A673 (cell line): Measurements from ENCODE around the gene CDH15. TPM values are rescaled to one million over a fixed set of nuclear protein-coding genes. Genes with fewer than 3 reads are reported as not detected.

Experiments used
- BruUV-seq: library from RNA; stranded (reverse); fragments of 400-500 nt; replicated peaks from 2 replicates; lab custom pipeline; 2021; lab: Mats Ljungman, UMichigan
- CTCF ChIA-PET: fragments of 300-600 bp; sonication (Branson Sonifier 250); formaldehyde crosslinking; loops from one replicate; lab custom pipeline; 2022; ENCODE audit warnings: antibody characterized with exemption; lab: Charles Lee
- POLR2A ChIA-PET: fragments of 300-600 bp; sonication (Branson Sonifier 250); formaldehyde crosslinking; loops from one replicate; lab custom pipeline; 2022; ENCODE audit warnings: antibody characterized with exemption; ENCODE audit not compliant: low non-redundant PET; lab: Charles Lee
- DNase-seq: peaks from one replicate; pipeline ENCODE4 v3.0.0-alpha.2; 2015; ENCODE audit warnings: low spot score
- H3K27ac ChIP-seq: fragments of 200-600 bp; sonication (generic); 2 replicates; pipeline ENCODE4 v1.5.1; 2016; ENCODE audit warnings: mixed run types, low read depth, mild to moderate bottlenecking, mixed read lengths, antibody characterized with exemption, low read length; ENCODE audit not compliant: poor library complexity, severe bottlenecking
- H3K27me3 ChIP-seq: fragments of 200-600 bp; sonication (generic); replicated peaks from 2 replicates; pipeline ENCODE4 v1.6.1; 2017; ENCODE audit warnings: mixed run types, low read depth, mild to moderate bottlenecking, mixed read lengths, antibody characterized with exemption, low read length; ENCODE audit not compliant: insufficient read depth, poor library complexity
- H3K36me3 ChIP-seq: fragments of 200-600 bp; sonication (generic); 2 replicates; pipeline ENCODE4 v1.6.1; 2016; ENCODE audit warnings: mixed run types, mild to moderate bottlenecking, mixed read lengths, antibody characterized with exemption, low read length; ENCODE audit not compliant: insufficient read depth, poor library complexity, severe bottlenecking
- H3K4me1 ChIP-seq: fragments of 200-600 bp; sonication (generic); 2 replicates; pipeline ENCODE4 v1.6.1; 2017; ENCODE audit warnings: mixed run types, mild to moderate bottlenecking, mixed read lengths, antibody characterized with exemption, low read length; ENCODE audit not compliant: insufficient read depth, poor library complexity, severe bottlenecking
- H3K4me3 ChIP-seq: fragments of 200-600 bp; sonication (generic); 2 replicates; pipeline ENCODE4 v1.5.1; 2016; ENCODE audit warnings: low read depth, mixed run types, mild to moderate bottlenecking, mixed read lengths, low read length; ENCODE audit not compliant: poor library complexity, severe bottlenecking
- H3K9me3 ChIP-seq: fragments of 200-600 bp; sonication (generic); 2 replicates; pipeline ENCODE4 v1.6.1; 2016; ENCODE audit warnings: mixed run types, low read depth, mild to moderate bottlenecking, mixed read lengths, antibody characterized with exemption, low read length; ENCODE audit not compliant: poor library complexity, severe bottlenecking
- CTCF ChIP-seq: fragments of 300-800, 200-600 bp; sonication (generic); conservative IDR thresholded peaks from 2 replicates; pipeline ENCODE4 v1.5.1; 2017; ENCODE audit warnings: low read depth, mild to moderate bottlenecking, antibody characterized with exemption, low read length, moderate library complexity, mixed read lengths
- EZH2 ChIP-seq: fragments of 200-600 bp; sonication (generic); IDR thresholded peaks from 2 replicates; pipeline ENCODE4 v1.6.1; 2017; ENCODE audit warnings: borderline replicate concordance, low read depth, mild to moderate bottlenecking, mixed read lengths, antibody characterized with exemption, low read length; ENCODE audit not compliant: poor library complexity, severe bottlenecking
- intact Hi-C: fragments of 100-400 bp; cut with micrococcal nuclease; formaldehyde crosslinking; loops from one replicate; pipeline ENCODE4 v1.10.0; 2022; ENCODE audit not compliant: unreplicated experiment
- total RNA-seq: library from RNA; stranded (reverse); gene quantifications from 2 replicates; pipeline ENCODE4 v1.2.3, GENCODE V29; 2021

CDH15 gene
- total RNA-seq, 1 experiment from 2014 or later, result 0.13 TPM

GRCh38 chr16:89159066-89159849 is 12.3 kb upstream of the CDH15 start:
- Histone ChIP-seq H3K4me1 (no peaks in the 10 kb centered on the region), H3K4me3 (no peak overlapping the region), H3K9me3 (no peaks in the 10 kb centered on the region), H3K27me3 (no peaks in the 10 kb centered on the region), H3K36me3 (no peaks in the 10 kb centered on the region), H3K27ac (no peak overlapping the region)
- POLR2A ChIA-PET, result no interaction called here
- TF ChIP-seq CTCF (no peak), EZH2 (no peak)
- intact Hi-C loops, result no loop called here
- BruUV-seq, result no TSS peak
- DNase-seq, result no peak
- CTCF ChIA-PET, result no interaction called here

GRCh38 chr16:89159850-89160354 is 11.6 kb upstream of the CDH15 start:
- TF ChIP-seq EZH2 (no peak), CTCF (no peak)
- BruUV-seq, result no TSS peak
- H3K4me1 ChIP-seq, result no peaks in the 10 kb centered on the region
- H3K27ac ChIP-seq, result no peak overlapping the region
- no peaks in the 10 kb centered on the region for H3K9me3 ChIP-seq
- ChIA-PET CTCF (no interaction called here), POLR2A (no interaction called here)
- DNase-seq, result no peak
- no peaks in the 10 kb centered on the region for H3K36me3 ChIP-seq
- no peak overlapping the region for H3K4me3 ChIP-seq
- H3K27me3 ChIP-seq, result no peaks in the 10 kb centered on the region
- intact Hi-C loops, result no loop called here

GRCh38 chr16:89160977-89161701 is 10.4 kb upstream of the CDH15 start:
- ChIA-PET CTCF (no interaction called here), POLR2A (no interaction called here)
- intact Hi-C loops, result no loop called here
- Histone ChIP-seq H3K27me3 (no peaks in the 10 kb centered on the region), H3K36me3 (no peaks in the 10 kb centered on the region), H3K27ac (no peak overlapping the region), H3K4me3 (no peak overlapping the region), H3K9me3 (no peaks in the 10 kb centered on the region), H3K4me1 (no peaks in the 10 kb centered on the region)
- no TSS peak for BruUV-seq
- no peak for DNase-seq
- TF ChIP-seq CTCF (no peak), EZH2 (no peak)
